Activated CD4-positive, alpha-beta T cell treated with anti-CD3 and anti-CD28 coated beads, Interleukin-10, Interleukin-2, amounts not matched to agents 100 ng/mL and 50 ng/mL, durations not matched to agents 16 hours and 8 hours (primary cell): ENCODE measurements around the gene LGR4.

Experiments
- DNase-seq: peaks from one replicate; pipeline ENCODE4 v3.0.0-alpha.2; 2020

Gene LGR4

GRCh38 chr11:27485930-27486773, 13.6 kb upstream of the LGR4 start:
- DNase-seq, result peak; percentile 50

GRCh38 chr11:27482793-27483192, 10.2 kb upstream of the LGR4 start:
- no peak for DNase-seq

- DNase-seq, result no peak
Measured at GRCh38 chr11:27481992-27482391, 9.4 kb upstream of the LGR4 start.

GRCh38 chr11:27477831-27478230, 5.2 kb upstream of the LGR4 start:
- no peak for DNase-seq

- DNase-seq, result no peak
Measured at GRCh38 chr11:27477243-27477642, 4.7 kb upstream of the LGR4 start.

GRCh38 chr11:27475622-27476021, 3.0 kb upstream of the LGR4 start:
- DNase-seq, result no peak

GRCh38 chr11:27473017-27473406, 422 bp upstream of the LGR4 start:
- DNase-seq, result no peak

- peak; percentile 7 for DNase-seq
Measured at GRCh38 chr11:27471589-27472397, 797 bp downstream of the LGR4 start.

GRCh38 chr11:27470826-27471588, 1.6 kb downstream of the LGR4 start:
- DNase-seq, result no peak

- no peak for DNase-seq
Measured at GRCh38 chr11:27470166-27470565, 2.4 kb downstream of the LGR4 start.

- no peak for DNase-seq
Measured at GRCh38 chr11:27468995-27469695, 3.4 kb downstream of the LGR4 start.

GRCh38 chr11:27468209-27468994, 4.2 kb downstream of the LGR4 start:
- no peak for DNase-seq

GRCh38 chr11:27467181-27467913, 5.2 kb downstream of the LGR4 start:
- no peak for DNase-seq

- no peak for DNase-seq
Measured at GRCh38 chr11:27466363-27466762, 6.2 kb downstream of the LGR4 start.

- no peak for DNase-seq
Measured at GRCh38 chr11:27465629-27466028, 7.0 kb downstream of the LGR4 start.

- DNase-seq, result no peak
Measured at GRCh38 chr11:27464909-27465308, 7.7 kb downstream of the LGR4 start.

- no peak for DNase-seq
Measured at GRCh38 chr11:27464289-27464696, 8.3 kb downstream of the LGR4 start.

- DNase-seq, result no peak
Measured at GRCh38 chr11:27462543-27462942, 10.0 kb downstream of the LGR4 start.

- DNase-seq, result no peak
Measured at GRCh38 chr11:27460158-27460978, 12.2 kb downstream of the LGR4 start.

GRCh38 chr11:27459191-27459590, 13.4 kb downstream of the LGR4 start:
- DNase-seq, result no peak
